ENCODE data around the gene CTXND1. TPM values are rescaled to one million over a fixed set of nuclear protein-coding genes. Genes with fewer than 3 reads are reported as not detected.

CTXND1 gene
- total RNA-seq, 1 experiment from 2014 or later, result not detected

GRCh38 chr15:80228959-80229610 lies 22.9 kb downstream of the CTXND1 start:
- WGBS (ENCODE audit: extremely low coverage, insufficient read length, low lambda C conversion rate), result no CpG with 5 or more reads among the region's 7 CpGs
- Histone ChIP-seq H2BK20ac (ENCODE audit: low read depth, low read length, poor library complexity, severe bottlenecking) (no peak overlapping the region), H4K91ac (ENCODE audit: insufficient read length, low read depth, low read length) (no peak overlapping the region), H3K9me3 (ENCODE audit: control insufficient read depth, low read depth, low read length) (no peaks in the 10 kb centered on the region), H3K18ac (ENCODE audit: insufficient read length, low read depth, low read length) (no peak overlapping the region), H3K56ac (ENCODE audit: insufficient read length, low read depth, low read length) (no peak overlapping the region), H3K14ac (ENCODE audit: insufficient read depth, low read length) (no peak overlapping the region), H2BK120ac (ENCODE audit: low read depth, low read length, poor library complexity, severe bottlenecking) (no peak overlapping the region), H4K20me1 (ENCODE audit: control insufficient read depth, insufficient read depth, insufficient read length) (no peaks in the 10 kb centered on the region), H3K4ac (ENCODE audit: low read depth, low read length) (no peak overlapping the region), H2AFZ (ENCODE audit: low read length) (no peak overlapping the region), H4K8ac (replicated peaks; ENCODE audit: insufficient read length, low read depth, low read length) (no peak overlapping the region), H3K79me1 (ENCODE audit: insufficient read depth, low read depth, low read length, poor library complexity, severe bottlenecking) (no peaks in the 10 kb centered on the region), H3T11ph (ENCODE audit: low read length) (no peak overlapping the region), H3K4me2 (ENCODE audit: insufficient read depth, insufficient read length, low read length) (no peak overlapping the region), H3K27ac (ENCODE audit: insufficient read length, low read depth, low read length) (no peak overlapping the region), H4K5ac (ENCODE audit: insufficient read length, low read depth, low read length) (no peak overlapping the region), H3K9ac (ENCODE audit: extremely low read depth, insufficient read length, low read length) (no peak overlapping the region), H3K4me1 (ENCODE audit: insufficient read depth, low read length) (no peaks in the 10 kb centered on the region), H2BK5ac (ENCODE audit: insufficient read length, low read length) (no peak overlapping the region), H3K27me3 (ENCODE audit: insufficient read depth, low read length) (no peaks in the 10 kb centered on the region), H3K79me2 (ENCODE audit: insufficient read depth, low read length) (no peaks in the 10 kb centered on the region), H3K23ac (ENCODE audit: insufficient read length, low read depth, low read length) (no peak overlapping the region), H2BK12ac (ENCODE audit: insufficient read length, low read depth, low read length) (no peak overlapping the region), H3K23me2 (ENCODE audit: insufficient read length, low read depth, low read length, poor library complexity, severe bottlenecking) (no peaks in the 10 kb centered on the region), H2BK15ac (ENCODE audit: low read depth, low read length) (no peak overlapping the region), H2AK5ac (ENCODE audit: insufficient read length, low read length) (no peak overlapping the region)
- Mint-ChIP-seq H3K4me1 (peaks cover 9 to 12% of the 10 kb centered on the region in 2 experiments), H3K4me3 (no peak overlapping the region), H3K27ac (no peak overlapping the region), H3K27me3 (ENCODE audit: low read depth) (peaks cover 8% of the 10 kb centered on the region), H3K9me3 (no peaks in the 10 kb centered on the region), H3K36me3 (ENCODE audit: insufficient read depth in 1 of 3, low read depth in 3 of 3) (no peaks in the 10 kb centered on the region)
- no peak for TF ChIP-seq CTCF (conservative IDR thresholded peaks at IDR 0.05)
- DNase-seq, result no peak
